ENCODE data around the gene CT45A2.
"Not testable (repeated sequence)": the region's sequence is repeated elsewhere in the genome, so short reads cannot be mapped to it uniquely, and the experiment has no call there.

CT45A2 gene, protein sequence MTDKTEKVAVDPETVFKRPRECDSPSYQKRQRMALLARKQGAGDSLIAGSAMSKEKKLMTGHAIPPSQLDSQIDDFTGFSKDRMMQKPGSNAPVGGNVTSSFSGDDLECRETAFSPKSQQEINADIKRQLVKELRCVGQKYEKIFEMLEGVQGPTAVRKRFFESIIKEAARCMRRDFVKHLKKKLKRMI

DNA sequence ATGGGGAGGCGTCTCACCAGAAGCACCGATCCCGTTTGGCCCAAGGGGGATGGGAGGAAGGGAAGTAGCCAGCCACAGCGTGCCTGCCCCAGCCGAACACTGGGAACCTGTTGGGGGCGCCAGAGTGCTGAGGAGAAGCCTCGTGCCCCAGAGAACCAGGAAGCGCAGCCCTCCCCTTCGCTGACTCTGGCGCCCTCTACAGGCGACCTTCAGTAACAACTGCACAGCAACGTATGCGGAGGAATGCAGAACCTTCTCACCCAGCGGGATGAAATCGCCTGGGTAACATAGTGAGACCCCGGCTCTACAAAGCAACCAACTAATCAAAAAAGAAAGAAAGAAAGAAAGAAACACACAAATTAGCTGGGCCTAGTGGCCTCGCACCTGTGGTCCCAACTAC is at the start of gene CT45A2:
Gene CT45A2, minus strand, starts transcription at position 101 of the 400 bp plus-strand sequence. CDS start 3,747 bp downstream, outside the sequence.
- not testable (repeated sequence) for DNase-seq (ENCODE audit: low read depth in 2 of 2)

DNA sequence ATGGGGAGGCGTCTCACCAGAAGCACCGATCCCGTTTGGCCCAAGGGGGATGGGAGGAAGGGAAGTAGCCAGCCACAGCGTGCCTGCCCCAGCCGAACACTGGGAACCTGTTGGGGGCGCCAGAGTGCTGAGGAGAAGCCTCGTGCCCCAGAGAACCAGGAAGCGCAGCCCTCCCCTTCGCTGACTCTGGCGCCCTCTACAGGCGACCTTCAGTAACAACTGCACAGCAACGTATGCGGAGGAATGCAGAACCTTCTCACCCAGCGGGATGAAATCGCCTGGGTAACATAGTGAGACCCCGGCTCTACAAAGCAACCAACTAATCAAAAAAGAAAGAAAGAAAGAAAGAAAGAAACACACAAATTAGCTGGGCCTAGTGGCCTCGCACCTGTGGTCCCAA is 34.6 kb upstream of the CT45A2 start, which contains the start of gene CT45A8:
Gene CT45A8, minus strand, starts transcription at position 101 of the 400 bp plus-strand sequence. CDS start 3,755 bp downstream, outside the sequence.
- DNase-seq (ENCODE audit: low read depth in 2 of 2), result not testable (repeated sequence)

DNA sequence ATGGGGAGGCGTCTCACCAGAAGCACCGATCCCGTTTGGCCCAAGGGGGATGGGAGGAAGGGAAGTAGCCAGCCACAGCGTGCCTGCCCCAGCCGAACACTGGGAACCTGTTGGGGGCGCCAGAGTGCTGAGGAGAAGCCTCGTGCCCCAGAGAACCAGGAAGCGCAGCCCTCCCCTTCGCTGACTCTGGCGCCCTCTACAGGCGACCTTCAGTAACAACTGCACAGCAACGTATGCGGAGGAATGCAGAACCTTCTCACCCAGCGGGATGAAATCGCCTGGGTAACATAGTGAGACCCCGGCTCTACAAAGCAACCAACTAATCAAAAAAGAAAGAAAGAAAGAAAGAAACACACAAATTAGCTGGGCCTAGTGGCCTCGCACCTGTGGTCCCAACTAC is 17.4 kb upstream of the CT45A2 start, which contains the start of gene CT45A7:
Gene CT45A7, minus strand, starts transcription at position 101 of the 400 bp plus-strand sequence. CDS start 3,747 bp downstream, outside the sequence.
- not testable (repeated sequence) for DNase-seq (ENCODE audit: low read depth in 2 of 2)

DNA sequence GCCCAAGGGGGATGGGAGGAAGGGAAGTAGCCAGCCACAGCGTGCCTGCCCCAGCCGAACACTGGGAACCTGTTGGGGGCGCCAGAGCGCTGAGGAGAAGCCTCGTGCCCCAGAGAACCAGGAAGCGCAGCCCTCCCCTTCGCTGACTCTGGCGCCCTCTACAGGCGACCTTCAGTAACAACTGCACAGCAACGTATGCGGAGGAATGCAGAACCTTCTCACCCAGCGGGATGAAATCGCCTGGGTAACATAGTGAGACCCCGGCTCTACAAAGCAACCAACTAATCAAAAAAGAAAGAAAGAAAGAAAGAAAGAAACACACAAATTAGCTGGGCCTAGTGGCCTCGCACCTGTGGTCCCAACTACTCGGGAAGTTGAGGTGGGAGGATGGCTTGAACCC is 17.1 kb downstream of the CT45A2 start, which contains the start of gene CT45A6:
Gene CT45A6, minus strand, starts transcription at position 101 of the 400 bp plus-strand sequence. CDS start 3,794 bp downstream, outside the sequence.
- not testable (repeated sequence) for DNase-seq (ENCODE audit: low read depth in 2 of 2)

DNA sequence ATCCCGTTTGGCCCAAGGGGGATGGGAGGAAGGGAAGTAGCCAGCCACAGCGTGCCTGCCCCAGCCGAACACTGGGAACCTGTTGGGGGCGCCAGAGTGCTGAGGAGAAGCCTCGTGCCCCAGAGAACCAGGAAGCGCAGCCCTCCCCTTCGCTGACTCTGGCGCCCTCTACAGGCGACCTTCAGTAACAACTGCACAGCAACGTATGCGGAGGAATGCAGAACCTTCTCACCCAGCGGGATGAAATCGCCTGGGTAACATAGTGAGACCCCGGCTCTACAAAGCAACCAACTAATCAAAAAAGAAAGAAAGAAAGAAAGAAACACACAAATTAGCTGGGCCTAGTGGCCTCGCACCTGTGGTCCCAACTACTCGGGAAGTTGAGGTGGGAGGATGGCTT is 34.4 kb downstream of the CT45A2 start, which contains the start of gene CT45A5:
Gene CT45A5, minus strand, starts transcription at position 101 of the 400 bp plus-strand sequence. CDS start 3,774 bp downstream, outside the sequence.
- not testable (repeated sequence) for DNase-seq (ENCODE audit: low read depth in 2 of 2)

DNA sequence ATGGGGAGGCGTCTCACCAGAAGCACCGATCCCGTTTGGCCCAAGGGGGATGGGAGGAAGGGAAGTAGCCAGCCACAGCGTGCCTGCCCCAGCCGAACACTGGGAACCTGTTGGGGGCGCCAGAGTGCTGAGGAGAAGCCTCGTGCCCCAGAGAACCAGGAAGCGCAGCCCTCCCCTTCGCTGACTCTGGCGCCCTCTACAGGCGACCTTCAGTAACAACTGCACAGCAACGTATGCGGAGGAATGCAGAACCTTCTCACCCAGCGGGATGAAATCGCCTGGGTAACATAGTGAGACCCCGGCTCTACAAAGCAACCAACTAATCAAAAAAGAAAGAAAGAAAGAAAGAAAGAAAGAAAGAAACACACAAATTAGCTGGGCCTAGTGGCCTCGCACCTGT is 51.7 kb downstream of the CT45A2 start, which contains the start of gene CT45A3:
Gene CT45A3, minus strand, starts transcription at position 101 of the 400 bp plus-strand sequence. CDS start 3,747 bp downstream, outside the sequence.
- not testable (repeated sequence) for DNase-seq (ENCODE audit: low read depth in 2 of 2)

All from stimulated activated CD4-positive, alpha-beta T cell treated with anti-CD3 and anti-CD28 coated beads, Interleukin-12 subunit alpha, Interleukin-12 subunit beta, amount 100 ng/mL, for 24 hours (primary cell).